HepG2 (cell line): ENCODE results near the gene HEMK1. TPM values are rescaled to one million over a fixed set of nuclear protein-coding genes. Genes with fewer than 3 reads are reported as not detected.
A peak's percentile ranks its signal among the peaks of the same experiment; 100 is the strongest.

Source experiments
- ATAC-seq: fragments of 200-7000 bp; cut with Tn5 transposase; 3 replicates; pipeline ENCODE4 v1.9.1; 2020; ENCODE audit warnings: mild to moderate bottlenecking, moderate library complexity
- BruUV-seq: library from RNA; stranded (reverse); fragments of 400-500 nt; replicated peaks from 2 replicates; lab custom pipeline; 2021; lab: Mats Ljungman, UMichigan
- CTCF ChIA-PET: fragments of 300-600 bp; formaldehyde crosslinking; extraction: SDS; loops from one replicate; lab custom pipeline; 2021; ENCODE audit warnings: low total read pairs, inconsistent platforms, low intra/inter-chr PET ratio; lab: Yijun Ruan, JAX
- POLR2A ChIA-PET: fragments of 350-600 bp; sonication (Branson Sonifier 250); formaldehyde crosslinking; loops from one replicate; lab custom pipeline; 2020; ENCODE audit warnings: antibody characterized with exemption, inconsistent platforms; lab: Yijun Ruan, JAX
- DNase-seq: peaks from one replicate; pipeline ENCODE4 v3.0.0-alpha.2; 2015; ENCODE audit warnings: low spot score
- FAIRE-seq: peaks from 3 replicates; lab custom pipeline; 2011; peaks lifted over from hg19 to GRCh38; lab: Jason Lieb, UNC
- H2AFZ ChIP-seq: one replicate; pipeline ENCODE4 v1.6.1; 2011; ENCODE audit warnings: low read length, inconsistent platforms
- H3K27ac ChIP-seq: fragments of 300-600 bp; 3 replicates; pipeline ENCODE4 v1.8.0; 2011; ENCODE audit warnings: mixed run types, mild to moderate bottlenecking, mixed read lengths, low read length, inconsistent platforms; ENCODE audit not compliant: insufficient read depth; ENCODE audit errors: extremely low read length
- H3K27me3 ChIP-seq, 2 experiments: fragments of 200-600 bp in 1 of 2; 2 replicates in 1 of 2; 3 replicates in 1 of 2; pipeline versions ENCODE4 v1.6.0 to v1.8.0; 2011; ENCODE audit warnings: low read length in 2 of 2, mild to moderate bottlenecking in 2 of 2, moderate library complexity in 2 of 2, inconsistent platforms in 1 of 2; ENCODE audit not compliant: insufficient read depth in 2 of 2, control insufficient read depth in 1 of 2
- H3K36me3 ChIP-seq, 2 experiments: fragments of 200-600 bp in 1 of 2; replicated peaks in 1 of 2; 2 replicates in 1 of 2; 3 replicates in 1 of 2; pipeline versions ENCODE4 v1.5.1 to v1.8.0; 2011; ENCODE audit warnings: low read length in 2 of 2, inconsistent platforms in 1 of 2; ENCODE audit not compliant: insufficient read depth in 2 of 2, control insufficient read depth in 1 of 2
- H3K4me1 ChIP-seq: 2 replicates; pipeline ENCODE4 v1.5.1; 2012; ENCODE audit warnings: low read length, inconsistent platforms; ENCODE audit not compliant: insufficient read depth
- H3K4me2 ChIP-seq: 2 replicates; pipeline ENCODE4 v1.6.0; 2011; ENCODE audit warnings: low read depth, low read length, inconsistent platforms
- H3K4me3 ChIP-seq, 3 experiments: fragments of 200-600 bp in 1 of 3; sonication (generic), shearing (Covaris generic) in 1 of 3; replicated peaks in 1 of 3; 2 replicates each; pipeline ENCODE4 v1.5.1; 2011 to 2016; ENCODE audit warnings: low read length in 3 of 3, inconsistent platforms in 2 of 3, low read depth in 2 of 3, mild to moderate bottlenecking in 2 of 3, control low read depth in 1 of 3, mixed read lengths in 1 of 3; ENCODE audit not compliant: insufficient read depth in 1 of 3
- H3K79me2 ChIP-seq: one replicate; pipeline ENCODE4 v1.6.1; 2011; ENCODE audit warnings: low read length, inconsistent platforms; ENCODE audit not compliant: insufficient read depth
- H3K9ac ChIP-seq: 2 replicates; pipeline ENCODE4 v1.6.0; 2011; ENCODE audit warnings: mild to moderate bottlenecking, low read depth, low read length, inconsistent platforms; ENCODE audit not compliant: insufficient read depth
- H3K9me3 ChIP-seq: 2 replicates; pipeline ENCODE4 v1.5.1; 2012; ENCODE audit warnings: mild to moderate bottlenecking, low read length
- H4K20me1 ChIP-seq: 2 replicates; pipeline ENCODE4 v1.6.0; 2011; ENCODE audit warnings: inconsistent platforms, mild to moderate bottlenecking, low read length, moderate library complexity; ENCODE audit not compliant: insufficient read depth
- ELF3 ChIP-seq: IDR thresholded peaks from 2 replicates; pipeline ENCODE4 v1.6.1; 2016; ENCODE audit warnings: missing genetic modification reagents, missing compliant biosample characterization
- HES4 ChIP-seq: sonication (generic); formaldehyde crosslinking; IDR thresholded peaks from 2 replicates; pipeline ENCODE4 v1.9.0; 2021; ENCODE audit warnings: mild to moderate bottlenecking, missing genetic modification reagents, borderline replicate concordance
- SETDB1 ChIP-seq: sonication (generic); formaldehyde crosslinking; IDR thresholded peaks from 2 replicates; pipeline ENCODE4 v1.5.1; 2020; ENCODE audit warnings: missing genetic modification reagents, mild to moderate bottlenecking, borderline replicate concordance
- ZNF326 ChIP-seq: sonication (generic); formaldehyde crosslinking; IDR thresholded peaks from 2 replicates; pipeline ENCODE4 v1.4.0; 2020; ENCODE audit warnings: missing genetic modification reagents, borderline replicate concordance
- ZNF44 ChIP-seq: sonication (generic); formaldehyde crosslinking; IDR thresholded peaks from 2 replicates; pipeline ENCODE4 v1.5.1; 2020; ENCODE audit warnings: mild to moderate bottlenecking, missing genetic modification reagents
- WGBS: methylation state at CpG from one replicate; pipeline ENCODE4 v1.1.6; 2017; ENCODE audit warnings: low lambda C conversion rate; 5-methylcytosine and 5-hydroxymethylcytosine counted together
- in situ Hi-C: cut with HindIII; loops from 2 replicates; pipeline ENCODE4 v1.10.0; 2017; ENCODE audit warnings: low pct_unique_long_range_greater_than_20kb; ENCODE audit not compliant: extremely low pct_ligation_motif_present
- intact Hi-C: fragments of 100-400 bp; cut with micrococcal nuclease; formaldehyde crosslinking; loops from one replicate; pipeline ENCODE4 v1.10.0; 2022; ENCODE audit not compliant: unreplicated experiment
- polyA plus RNA-seq, 8 experiments: library from polyadenylated mRNA; depleted of rRNA in 3 of 8; stranded (reverse) in 7 of 8; unstranded in 1 of 8; fragments of >200 nt; fragmentation: Illumina TruSeq in 4 of 8; extraction: Trizol in 4 of 8; gene quantifications; 2 replicates each; pipeline versions ENCODE4 v1.2.1 to v1.2.3, GENCODE V29; 2011 to 2016; ENCODE audit warnings: low read depth in 4 of 8, missing spikeins in 1 of 8, mixed read lengths in 1 of 8; ENCODE audit not compliant: insufficient read depth in 1 of 8
- total RNA-seq, 5 experiments: library from RNA; depleted of rRNA; stranded (reverse); fragments of >200 nt; fragmentation: Illumina TruSeq; extraction: Trizol; gene quantifications; 2 replicates each; pipeline ENCODE4 v1.2.3, GENCODE V29; 2016; ENCODE audit warnings: low read depth in 1 of 5
- TF ChIP-seq, protein P1 (sequence below): sonication (generic); formaldehyde crosslinking; IDR thresholded peaks from 2 replicates; pipeline ENCODE4 v1.8.1; 2022; ENCODE audit warnings: mild to moderate bottlenecking, missing genetic modification reagents

Gene HEMK1
- total and polyA plus RNA-seq, 2 of the 13 experiments (the other 11 are each of a cell fraction or from before 2014, with no cell fraction given): 9.8 to 12.6 TPM

- TF ChIP-seq ELF3 (CRISPR knock-in tag) (no peak), ZNF44 (CRISPR knock-in tag) (0 out of 2 replicates have a peak, but pooled peaks have one; percentile 15), SETDB1 (CRISPR knock-in tag) (no peak), HES4 (CRISPR knock-in tag) (0 out of 2 replicates have a peak, but pooled peaks have one; percentile 13), ZNF326 (CRISPR knock-in tag) (no peak)
- TF ChIP-seq, protein P1, sequence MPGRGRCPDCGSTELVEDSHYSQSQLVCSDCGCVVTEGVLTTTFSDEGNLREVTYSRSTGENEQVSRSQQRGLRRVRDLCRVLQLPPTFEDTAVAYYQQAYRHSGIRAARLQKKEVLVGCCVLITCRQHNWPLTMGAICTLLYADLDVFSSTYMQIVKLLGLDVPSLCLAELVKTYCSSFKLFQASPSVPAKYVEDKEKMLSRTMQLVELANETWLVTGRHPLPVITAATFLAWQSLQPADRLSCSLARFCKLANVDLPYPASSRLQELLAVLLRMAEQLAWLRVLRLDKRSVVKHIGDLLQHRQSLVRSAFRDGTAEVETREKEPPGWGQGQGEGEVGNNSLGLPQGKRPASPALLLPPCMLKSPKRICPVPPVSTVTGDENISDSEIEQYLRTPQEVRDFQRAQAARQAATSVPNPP: 0 out of 2 replicates have a peak, but pooled peaks have one; percentile 10
- Histone ChIP-seq H3K27me3 (peaks cover 0 to 10% of the 10 kb centered on the region in 2 experiments; a peak in 1 of 5 replicates), H3K27ac (no peak overlapping the region), H3K4me1 (peaks cover 44% of the 10 kb centered on the region), H3K36me3 (peaks cover 0 to 2% of the 10 kb centered on the region in 2 experiments; a peak in 1 of 5 replicates), H3K79me2 (no peaks in the 10 kb centered on the region), H3K4me2 (peak overlapping the region; percentile 83), H4K20me1 (no peaks in the 10 kb centered on the region), H3K9me3 (no peaks in the 10 kb centered on the region), H3K9ac (0 out of 2 replicates have a peak overlapping the region, but pooled peaks have one; percentile 6), H2AFZ (no peak overlapping the region), H3K4me3 (peak overlapping the region; percentile 29 to 76 (median 47); a peak in 5 of 6 replicates)
- POLR2A ChIA-PET: interaction anchor here (0.8 to 4.5 kb wide), 16 partner anchors 10 to 1059 kb away, joined by 3 to 101 read pairs (median 6); partner anchors contain the start of genes C3orf18, DCAF1, HEMK1 and MANF
- DNase-seq (no peak), FAIRE-seq (no peak), ATAC-seq (no peak)
- no TSS peak for BruUV-seq
- WGBS: 4% methylated on average over 22 of the region's 29 CpGs
- CTCF ChIA-PET: interaction anchor here (8.0 kb wide), 1 partner anchor 41 kb away, joined by 182 read pairs; the partner anchor contains the start of gene HEMK1
- intact Hi-C loops (loop anchor here (10.0 kb wide), 1 partner anchor 352 kb away; no protein-coding TSS in a partner anchor), in situ Hi-C loops (loop anchor here (5.0 kb wide), 1 partner anchor 40 kb away; no protein-coding TSS in a partner anchor)
These were observed 43.0 kb downstream of the HEMK1 start for GRCh38 chr3:50612234-50612882.
